ENCODE data around the gene DIAPH3.

The DIAPH3 gene

GRCh38 chr13:59982631-59983382, 180.9 kb downstream of the DIAPH3 start:
- no peak for DNase-seq (ENCODE audit: low spot score)
- TF ChIP-seq, protein P1, sequence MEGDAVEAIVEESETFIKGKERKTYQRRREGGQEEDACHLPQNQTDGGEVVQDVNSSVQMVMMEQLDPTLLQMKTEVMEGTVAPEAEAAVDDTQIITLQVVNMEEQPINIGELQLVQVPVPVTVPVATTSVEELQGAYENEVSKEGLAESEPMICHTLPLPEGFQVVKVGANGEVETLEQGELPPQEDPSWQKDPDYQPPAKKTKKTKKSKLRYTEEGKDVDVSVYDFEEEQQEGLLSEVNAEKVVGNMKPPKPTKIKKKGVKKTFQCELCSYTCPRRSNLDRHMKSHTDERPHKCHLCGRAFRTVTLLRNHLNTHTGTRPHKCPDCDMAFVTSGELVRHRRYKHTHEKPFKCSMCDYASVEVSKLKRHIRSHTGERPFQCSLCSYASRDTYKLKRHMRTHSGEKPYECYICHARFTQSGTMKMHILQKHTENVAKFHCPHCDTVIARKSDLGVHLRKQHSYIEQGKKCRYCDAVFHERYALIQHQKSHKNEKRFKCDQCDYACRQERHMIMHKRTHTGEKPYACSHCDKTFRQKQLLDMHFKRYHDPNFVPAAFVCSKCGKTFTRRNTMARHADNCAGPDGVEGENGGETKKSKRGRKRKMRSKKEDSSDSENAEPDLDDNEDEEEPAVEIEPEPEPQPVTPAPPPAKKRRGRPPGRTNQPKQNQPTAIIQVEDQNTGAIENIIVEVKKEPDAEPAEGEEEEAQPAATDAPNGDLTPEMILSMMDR (IDR thresholded peaks at IDR 0.05; ENCODE audit: extremely low read depth, insufficient read depth, missing control alignments) = no peak
- in situ Hi-C loops (cut with MboI; ENCODE audit: low pct_unique_long_range_greater_than_20kb, low sequenced_read_pairs, unreplicated experiment) = no loop called here

GRCh38 chr13:59979589-59979988, 184.1 kb downstream of the DIAPH3 start:
- no peak for DNase-seq (ENCODE audit: low spot score)
- in situ Hi-C loops (cut with MboI; ENCODE audit: low pct_unique_long_range_greater_than_20kb, low sequenced_read_pairs, unreplicated experiment) = no loop called here
- TF ChIP-seq, protein P1 (IDR thresholded peaks at IDR 0.05; ENCODE audit: extremely low read depth, insufficient read depth, missing control alignments) = no peak

GRCh38 chr13:59978862-59979261, 184.9 kb downstream of the DIAPH3 start:
- in situ Hi-C loops (cut with MboI; ENCODE audit: low pct_unique_long_range_greater_than_20kb, low sequenced_read_pairs, unreplicated experiment) = no loop called here
- TF ChIP-seq, protein P1 (IDR thresholded peaks at IDR 0.05; ENCODE audit: extremely low read depth, insufficient read depth, missing control alignments) = no peak
- no peak for DNase-seq (ENCODE audit: low spot score)

- in situ Hi-C loops (cut with MboI; ENCODE audit: low pct_unique_long_range_greater_than_20kb, low sequenced_read_pairs, unreplicated experiment) = no loop called here
- TF ChIP-seq, protein P1 (IDR thresholded peaks at IDR 0.05; ENCODE audit: extremely low read depth, insufficient read depth, missing control alignments) = no peak
- DNase-seq (ENCODE audit: low spot score) = no peak
These were observed 186.9 kb downstream of the DIAPH3 start for GRCh38 chr13:59976856-59977255.

DNA sequence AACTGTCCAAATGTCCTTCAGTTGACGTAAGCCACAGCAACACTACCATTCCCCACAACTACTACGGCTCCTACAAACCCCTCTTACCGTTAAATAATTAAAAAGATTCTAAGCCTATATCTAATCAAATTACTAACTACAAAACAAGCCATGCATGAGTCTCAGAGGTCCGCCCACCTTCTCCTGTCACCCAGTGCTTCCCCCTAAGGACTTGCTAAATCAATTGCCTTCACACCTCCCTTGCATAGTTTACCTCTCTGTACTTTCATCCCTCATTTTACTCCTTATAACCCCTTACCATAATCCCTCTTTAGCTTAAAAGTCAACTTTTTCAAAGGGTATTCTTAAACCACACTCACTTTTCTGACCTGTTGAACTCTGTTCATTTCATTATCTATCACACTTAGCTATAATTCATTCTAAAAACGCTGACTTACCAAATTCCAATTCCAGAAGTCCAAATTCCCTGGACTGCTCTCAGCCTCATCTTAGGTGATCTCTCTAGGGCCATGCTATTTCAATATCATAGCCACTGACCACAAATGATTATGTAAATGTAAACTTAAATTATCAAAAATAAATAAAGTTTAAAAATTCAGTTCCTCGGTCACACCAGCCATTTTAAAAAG, 187.8 kb downstream of the DIAPH3 start:
- TF ChIP-seq, protein P1 (IDR thresholded peaks at IDR 0.05; ENCODE audit: extremely low read depth, insufficient read depth, missing control alignments) = no peak
- in situ Hi-C loops (cut with MboI; ENCODE audit: low pct_unique_long_range_greater_than_20kb, low sequenced_read_pairs, unreplicated experiment) = no loop called here
- DNase-seq (ENCODE audit: low spot score) = no peak

- no peak for DNase-seq (ENCODE audit: low spot score)
- in situ Hi-C loops (cut with MboI; ENCODE audit: low pct_unique_long_range_greater_than_20kb, low sequenced_read_pairs, unreplicated experiment) = no loop called here
- TF ChIP-seq, protein P1 (IDR thresholded peaks at IDR 0.05; ENCODE audit: extremely low read depth, insufficient read depth, missing control alignments) = no peak
These were observed 192.9 kb downstream of the DIAPH3 start for GRCh38 chr13:59970847-59971246.

All from GM13977 (cell line).